ENCODE measurements around the gene VAMP7. TPM values are rescaled to one million over a fixed set of nuclear protein-coding genes. Genes with fewer than 3 reads are reported as not detected.
"Not testable (repeated sequence)": the region's sequence is repeated elsewhere in the genome, so short reads cannot be mapped to it uniquely, and the experiment has no call there.

Gene VAMP7
- total RNA-seq, 3 donors from 2014 or later: 23.9 to 32.9 (median 32.6) TPM

DNA sequence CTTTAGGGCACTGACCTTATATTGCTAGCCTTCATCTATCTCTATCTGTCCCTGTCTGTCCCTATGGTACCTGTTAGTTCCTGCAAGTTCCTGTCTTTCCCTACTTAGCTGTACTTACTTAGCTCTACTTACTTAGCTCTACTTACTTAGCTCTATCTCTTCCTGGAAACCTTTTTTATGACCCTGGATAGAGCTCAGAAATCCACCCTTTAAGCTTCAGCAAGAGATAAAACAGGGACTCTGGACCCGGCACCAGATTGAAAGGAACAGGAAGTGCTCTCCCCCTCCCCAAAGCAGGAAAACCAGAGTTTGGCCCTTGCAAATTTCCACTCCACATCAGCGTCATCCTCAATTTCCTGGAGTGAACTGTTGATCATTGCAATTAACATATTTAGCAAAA, 104.1 kb downstream of the VAMP7 start:
- no peaks in the 10 kb centered on the region for H3K36me3 ChIP-seq (ENCODE audit: low read depth)
- ATAC-seq (peak; percentile 88), DNase-seq (peak in 1 of 3 donors; percentile 27)
- H3K4me3 ChIP-seq: no peak overlapping the region
- H3K9me3 ChIP-seq: peaks cover 12% of the 10 kb centered on the region
- intact Hi-C loops (cut with DNase I, micrococcal nuclease): no loop called here
- no peaks in the 10 kb centered on the region for H3K4me1 ChIP-seq (ENCODE audit: low read depth)
- TF ChIP-seq, protein P1, sequence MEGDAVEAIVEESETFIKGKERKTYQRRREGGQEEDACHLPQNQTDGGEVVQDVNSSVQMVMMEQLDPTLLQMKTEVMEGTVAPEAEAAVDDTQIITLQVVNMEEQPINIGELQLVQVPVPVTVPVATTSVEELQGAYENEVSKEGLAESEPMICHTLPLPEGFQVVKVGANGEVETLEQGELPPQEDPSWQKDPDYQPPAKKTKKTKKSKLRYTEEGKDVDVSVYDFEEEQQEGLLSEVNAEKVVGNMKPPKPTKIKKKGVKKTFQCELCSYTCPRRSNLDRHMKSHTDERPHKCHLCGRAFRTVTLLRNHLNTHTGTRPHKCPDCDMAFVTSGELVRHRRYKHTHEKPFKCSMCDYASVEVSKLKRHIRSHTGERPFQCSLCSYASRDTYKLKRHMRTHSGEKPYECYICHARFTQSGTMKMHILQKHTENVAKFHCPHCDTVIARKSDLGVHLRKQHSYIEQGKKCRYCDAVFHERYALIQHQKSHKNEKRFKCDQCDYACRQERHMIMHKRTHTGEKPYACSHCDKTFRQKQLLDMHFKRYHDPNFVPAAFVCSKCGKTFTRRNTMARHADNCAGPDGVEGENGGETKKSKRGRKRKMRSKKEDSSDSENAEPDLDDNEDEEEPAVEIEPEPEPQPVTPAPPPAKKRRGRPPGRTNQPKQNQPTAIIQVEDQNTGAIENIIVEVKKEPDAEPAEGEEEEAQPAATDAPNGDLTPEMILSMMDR (IDR thresholded peaks at IDR 0.05): no peak

DNA sequence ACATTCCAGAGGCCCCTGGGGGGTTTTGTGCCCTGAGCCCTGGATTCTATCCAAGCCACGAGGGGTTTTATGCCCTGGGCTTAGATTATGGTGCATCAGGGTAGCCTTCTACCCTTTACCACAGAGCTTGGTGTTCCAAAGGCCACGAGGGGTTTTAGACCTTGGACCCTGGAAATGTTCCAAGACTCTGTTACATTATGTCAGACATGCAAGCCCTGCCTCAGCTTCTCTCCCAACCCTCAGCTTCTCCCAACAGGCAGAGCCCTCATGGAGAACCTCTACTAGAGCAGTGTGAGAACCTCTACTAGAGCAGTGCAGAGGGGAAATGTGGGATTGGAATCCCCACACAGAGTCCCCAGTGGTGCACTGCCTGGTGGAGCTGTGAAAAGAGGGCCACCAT, 105.8 kb downstream of the VAMP7 start:
- H3K4me1 ChIP-seq (ENCODE audit: low read depth); DNase-seq; H3K4me3 ChIP-seq; ATAC-seq; intact Hi-C loops (cut with DNase I, micrococcal nuclease); H3K36me3 ChIP-seq (ENCODE audit: low read depth): not testable (repeated sequence)
- peaks cover 12% of the 10 kb centered on the region for H3K9me3 ChIP-seq

DNA sequence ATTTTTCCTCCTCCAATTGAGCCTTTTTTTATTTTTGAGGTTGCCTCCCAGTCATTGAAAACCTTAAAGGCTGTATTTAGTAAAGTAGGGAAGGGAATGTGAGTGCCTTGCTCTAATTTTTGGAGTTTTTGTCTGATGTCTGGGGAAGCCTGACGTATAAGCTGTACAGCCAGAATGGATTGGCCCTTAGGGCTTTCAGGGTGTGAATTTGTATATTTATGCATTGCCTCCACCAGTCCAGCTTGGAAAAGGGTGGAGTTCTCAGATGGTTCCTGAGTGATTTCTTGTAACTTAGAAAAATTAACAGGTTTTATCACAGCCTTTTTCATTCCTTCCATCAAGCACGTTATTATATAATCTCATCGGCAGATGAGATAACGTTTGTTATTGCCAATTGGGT, 107.7 kb downstream of the VAMP7 start:
- intact Hi-C loops (cut with DNase I, micrococcal nuclease): no loop called here
- H3K36me3 ChIP-seq (ENCODE audit: low read depth): no peaks in the 10 kb centered on the region
- ATAC-seq (no peak), DNase-seq (no peak)
- H3K9me3 ChIP-seq: peaks cover 2% of the 10 kb centered on the region
- no peaks in the 10 kb centered on the region for H3K4me1 ChIP-seq (ENCODE audit: low read depth)
- TF ChIP-seq, protein P1 (IDR thresholded peaks at IDR 0.05): no peak
- H3K4me3 ChIP-seq: no peak overlapping the region

Other genes with a start within 250 kb of the VAMP7 start
- 1 to 10 TPM in 2 of 3 donors, under 1 TPM in 1; 0.63 to 2.4 (median 1.0) TPM for gene IL9R, start 116.4 kb downstream of the VAMP7 start, total RNA-seq

Measured in mucosa of descending colon (tissue), 3 donors.